Large intestine (tissue), 3 donors: ENCODE results near the gene RAB11A. TPM values are rescaled to one million over a fixed set of nuclear protein-coding genes. Genes with fewer than 3 reads are reported as not detected.

ENCODE experiments used
- DNase-seq, 2 donors: peaks; one replicate each; pipeline versions ENCODE4 v3.0.0 to v3.0.0-alpha.2; 2013
- H3K27ac ChIP-seq: one replicate; pipeline ENCODE4 v1.5.1; 2013; ENCODE audit warnings: low read length
- H3K27me3 ChIP-seq: 2 replicates; pipeline ENCODE4 v1.6.1; 2013; ENCODE audit warnings: low read length; ENCODE audit not compliant: control insufficient read depth, insufficient read depth
- H3K36me3 ChIP-seq: 2 replicates; pipeline ENCODE4 v1.6.1; 2013; ENCODE audit warnings: low read length; ENCODE audit not compliant: control insufficient read depth, insufficient read depth
- H3K4me1 ChIP-seq: one replicate; pipeline ENCODE4 v1.6.1; 2013; ENCODE audit warnings: low read length; ENCODE audit not compliant: control insufficient read depth, insufficient read depth
- H3K4me3 ChIP-seq: one replicate; pipeline ENCODE4 v1.5.1; 2013; ENCODE audit warnings: low read length
- H3K9me3 ChIP-seq: one replicate; pipeline ENCODE4 v1.6.1; 2013; ENCODE audit warnings: mild to moderate bottlenecking, low read depth, low read length, moderate library complexity; ENCODE audit not compliant: control insufficient read depth
- WGBS: methylation state at CpG from one replicate; pipeline ENCODE4 v1.1.5; 2013; ENCODE audit warnings: low lambda C conversion rate; ENCODE audit not compliant: insufficient coverage; 5-methylcytosine and 5-hydroxymethylcytosine counted together
- polyA plus RNA-seq: library from polyadenylated mRNA; unstranded; fragments of 120-200 nt; gene quantifications from one replicate; pipeline ENCODE4 v1.2.1, GENCODE V29; 2013

The RAB11A gene
- polyA plus RNA-seq, 1 donor: 256 TPM

DNA sequence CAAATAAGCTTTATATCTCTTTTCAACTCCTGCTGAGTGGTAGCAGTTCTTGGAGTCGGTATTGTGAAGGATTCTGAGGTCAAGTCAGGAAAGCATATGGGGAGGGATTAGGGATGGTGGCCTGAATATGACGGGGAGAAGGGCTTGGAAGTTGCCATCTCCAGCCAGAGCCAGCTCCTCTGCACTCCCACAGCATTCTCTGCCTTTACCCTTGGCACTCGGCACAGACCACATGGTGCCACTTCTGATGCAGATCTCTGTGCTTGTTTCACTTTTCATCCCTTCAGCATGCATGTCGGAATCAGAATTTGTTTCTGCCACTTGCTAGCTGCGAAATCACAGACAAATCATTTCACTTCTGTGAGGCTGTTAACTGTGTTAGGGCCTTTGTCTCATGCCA lies 52.5 kb downstream of the RAB11A start:
- no peaks in the 10 kb centered on the region for H3K4me1 ChIP-seq
- no peak for DNase-seq
- no CpG with 5 or more reads among the region's 5 CpGs for WGBS
- H3K27ac ChIP-seq: no peak overlapping the region
- H3K27me3 ChIP-seq: no peaks in the 10 kb centered on the region
- H3K4me3 ChIP-seq: no peak overlapping the region
- no peaks in the 10 kb centered on the region for H3K9me3 ChIP-seq
- no peaks in the 10 kb centered on the region for H3K36me3 ChIP-seq

DNA sequence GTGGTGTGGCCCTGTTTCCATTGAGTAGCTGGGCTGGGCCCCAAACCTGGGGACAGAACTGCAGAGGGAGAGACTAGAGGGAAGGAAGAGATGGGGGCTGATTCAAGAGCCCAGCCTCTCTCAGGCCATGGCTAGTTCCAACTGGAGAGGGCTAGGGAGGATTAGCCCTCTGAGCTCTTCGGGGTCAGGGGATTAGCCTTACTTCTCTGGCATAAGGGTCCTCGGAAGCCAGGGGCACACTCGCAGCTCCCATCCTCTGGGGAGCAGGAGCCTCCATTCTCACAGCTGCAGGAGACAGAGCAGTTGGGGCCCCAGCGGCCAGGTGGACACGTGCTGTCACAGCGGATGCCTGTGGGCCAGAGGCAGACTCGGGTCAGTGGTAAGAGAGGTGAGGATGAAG lies 53.3 kb downstream of the RAB11A start:
- Histone ChIP-seq H3K4me3 (no peak overlapping the region), H3K27me3 (no peaks in the 10 kb centered on the region), H3K4me1 (no peaks in the 10 kb centered on the region), H3K9me3 (no peaks in the 10 kb centered on the region), H3K27ac (no peak overlapping the region), H3K36me3 (no peaks in the 10 kb centered on the region)
- 80% methylated on average over 1 of the region's 7 CpGs for WGBS
- no peak for DNase-seq

DNA sequence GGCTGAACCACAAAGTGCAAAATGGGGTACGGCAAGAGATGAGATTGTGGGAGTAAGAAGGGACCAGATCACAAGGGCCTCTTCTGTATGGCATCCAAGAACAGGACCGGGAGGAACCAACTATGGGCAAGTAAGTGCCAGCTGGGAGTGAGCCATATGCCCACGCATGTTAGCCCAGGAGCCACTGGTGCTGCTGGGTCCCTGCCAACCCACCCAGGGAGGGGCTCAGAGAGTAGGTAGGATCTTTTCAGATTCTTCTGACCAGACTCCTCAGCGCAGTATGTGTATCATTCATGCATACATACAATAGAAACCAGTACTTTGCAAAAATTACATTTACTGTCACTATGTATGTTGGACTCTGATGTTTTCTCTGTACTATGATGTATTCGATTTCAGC lies 54.0 kb downstream of the RAB11A start:
- no peak for DNase-seq
- WGBS: 83% methylated on average over 1 of the region's 5 CpGs
- Histone ChIP-seq H3K27ac (no peak overlapping the region), H3K9me3 (no peaks in the 10 kb centered on the region), H3K36me3 (no peaks in the 10 kb centered on the region), H3K4me1 (no peaks in the 10 kb centered on the region), H3K4me3 (no peak overlapping the region), H3K27me3 (no peaks in the 10 kb centered on the region)

DNA sequence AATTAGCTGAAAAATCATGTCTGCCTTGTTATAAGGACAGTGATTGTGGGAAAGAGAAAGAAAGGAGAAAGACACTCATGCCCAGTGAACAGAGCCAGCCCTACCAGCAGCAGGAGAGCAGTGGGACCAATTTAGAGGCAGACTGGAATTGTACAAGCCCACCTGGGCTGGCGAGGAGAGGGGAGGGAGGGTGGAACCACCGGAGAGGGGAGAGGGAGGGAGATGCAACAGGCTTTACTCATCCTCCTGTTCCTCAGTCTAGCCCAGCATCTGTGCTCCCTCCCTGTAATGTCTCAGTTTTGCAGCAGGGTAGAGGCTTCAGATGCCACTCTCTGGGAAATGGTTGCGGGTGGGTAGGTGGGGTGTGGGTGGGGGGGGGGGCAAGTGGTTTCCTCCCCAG lies 54.7 kb downstream of the RAB11A start:
- no peak overlapping the region for H3K4me3 ChIP-seq
- no peak for DNase-seq
- WGBS: no CpG with 5 or more reads among the region's 3 CpGs
- H3K27ac ChIP-seq: no peak overlapping the region
- no peaks in the 10 kb centered on the region for H3K4me1 ChIP-seq
- no peaks in the 10 kb centered on the region for H3K27me3 ChIP-seq
- H3K9me3 ChIP-seq: no peaks in the 10 kb centered on the region
- H3K36me3 ChIP-seq: no peaks in the 10 kb centered on the region

DNA sequence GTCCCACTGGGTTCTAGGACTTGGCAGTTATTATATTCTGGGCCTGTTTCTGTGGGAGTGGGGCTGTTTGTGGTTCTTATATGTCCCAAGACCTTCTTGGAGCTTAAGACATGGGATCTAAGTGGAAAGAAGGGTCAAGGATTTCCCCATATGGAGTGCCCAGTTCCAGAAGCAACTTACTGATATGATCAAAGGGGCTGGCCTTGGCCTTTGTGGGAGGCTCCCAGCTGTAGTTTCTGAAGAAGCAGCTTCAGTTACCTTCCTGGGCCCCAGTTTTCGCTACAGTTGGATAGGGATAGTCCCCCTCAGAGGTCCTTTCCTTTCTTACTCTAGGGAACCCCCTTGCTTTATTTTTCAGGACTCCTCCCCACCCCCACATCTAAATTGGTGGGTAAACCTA lies 56.0 kb downstream of the RAB11A start:
- WGBS: no CpG with 5 or more reads among the region's 1 CpG
- Histone ChIP-seq H3K27me3 (no peaks in the 10 kb centered on the region), H3K9me3 (no peaks in the 10 kb centered on the region), H3K36me3 (no peaks in the 10 kb centered on the region), H3K4me1 (no peaks in the 10 kb centered on the region), H3K27ac (no peak overlapping the region), H3K4me3 (no peak overlapping the region)
- no peak for DNase-seq

DNA sequence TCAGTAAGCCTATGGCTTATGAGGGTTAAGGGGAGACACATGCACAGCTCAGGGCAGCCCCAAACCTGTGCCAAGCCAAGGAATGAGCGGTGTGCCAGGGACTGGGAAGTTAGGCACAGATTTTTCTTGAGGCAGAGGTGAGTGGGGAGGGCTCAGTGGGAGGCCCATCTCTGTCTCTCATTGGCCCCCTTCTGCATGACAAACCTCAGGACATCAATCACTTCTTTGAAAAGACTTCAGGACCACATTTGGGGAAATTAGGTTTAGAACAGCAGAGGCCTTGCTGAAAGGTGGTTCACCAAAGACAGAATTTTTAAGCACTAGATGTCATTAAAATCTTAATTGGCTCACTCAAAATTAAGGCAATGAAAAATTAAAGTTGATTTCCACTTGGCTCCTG lies 57.2 kb downstream of the RAB11A start:
- H3K27ac ChIP-seq: no peak overlapping the region
- no peaks in the 10 kb centered on the region for H3K36me3 ChIP-seq
- H3K9me3 ChIP-seq: no peaks in the 10 kb centered on the region
- no peaks in the 10 kb centered on the region for H3K27me3 ChIP-seq
- WGBS: no CpG with 5 or more reads among the region's 1 CpG
- no peaks in the 10 kb centered on the region for H3K4me1 ChIP-seq
- H3K4me3 ChIP-seq: no peak overlapping the region
- DNase-seq: no peak

DNA sequence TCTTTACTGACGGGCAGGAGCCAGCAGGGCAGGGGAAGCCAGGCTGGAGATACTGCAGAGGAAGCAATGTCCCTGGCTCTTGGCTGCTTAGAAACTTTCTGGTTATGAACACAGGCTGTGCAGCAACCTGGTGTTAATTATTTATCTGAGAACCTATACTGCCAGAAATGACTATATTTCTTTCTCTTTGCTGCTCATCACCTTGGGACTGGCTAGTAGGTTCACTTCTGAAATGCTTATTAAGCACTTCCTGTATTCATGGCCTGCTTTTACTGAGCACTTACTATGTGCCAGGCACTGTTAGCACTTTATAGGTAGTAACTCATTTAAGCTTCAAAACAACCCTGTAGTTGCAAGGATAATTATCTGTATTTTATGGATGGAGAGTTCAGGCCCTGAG lies 57.6 kb downstream of the RAB11A start:
- Histone ChIP-seq H3K27ac (no peak overlapping the region), H3K27me3 (no peaks in the 10 kb centered on the region), H3K4me1 (no peaks in the 10 kb centered on the region), H3K9me3 (no peaks in the 10 kb centered on the region), H3K36me3 (no peaks in the 10 kb centered on the region), H3K4me3 (no peak overlapping the region)
- WGBS: no CpG with 5 or more reads among the region's 1 CpG
- DNase-seq: no peak

DNA sequence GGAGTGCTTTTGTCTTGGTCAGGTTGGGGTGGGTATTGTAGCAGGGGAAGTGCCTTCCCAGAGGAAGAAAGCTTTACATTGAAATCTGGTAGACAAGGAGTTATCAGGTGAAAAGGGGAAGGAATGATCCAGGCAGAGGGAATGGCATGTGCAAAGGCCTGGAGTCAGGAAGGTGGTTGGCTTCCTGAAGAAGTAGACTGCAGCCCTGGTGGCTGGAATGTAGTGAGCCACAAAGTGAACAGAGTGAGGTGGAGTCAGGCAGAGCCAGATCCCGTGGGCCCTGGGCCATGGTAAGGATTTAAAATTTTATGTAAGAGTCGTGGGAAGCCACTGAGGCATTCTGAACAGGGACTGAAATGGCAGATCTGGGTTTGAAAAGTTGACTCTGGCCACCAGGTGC lies 58.3 kb downstream of the RAB11A start:
- H3K27ac ChIP-seq: no peak overlapping the region
- no peak overlapping the region for H3K4me3 ChIP-seq
- H3K36me3 ChIP-seq: no peaks in the 10 kb centered on the region
- no peaks in the 10 kb centered on the region for H3K27me3 ChIP-seq
- no peak for DNase-seq
- no peaks in the 10 kb centered on the region for H3K9me3 ChIP-seq
- no peaks in the 10 kb centered on the region for H3K4me1 ChIP-seq
- WGBS: no CpG with 5 or more reads among the region's 2 CpGs

DNA sequence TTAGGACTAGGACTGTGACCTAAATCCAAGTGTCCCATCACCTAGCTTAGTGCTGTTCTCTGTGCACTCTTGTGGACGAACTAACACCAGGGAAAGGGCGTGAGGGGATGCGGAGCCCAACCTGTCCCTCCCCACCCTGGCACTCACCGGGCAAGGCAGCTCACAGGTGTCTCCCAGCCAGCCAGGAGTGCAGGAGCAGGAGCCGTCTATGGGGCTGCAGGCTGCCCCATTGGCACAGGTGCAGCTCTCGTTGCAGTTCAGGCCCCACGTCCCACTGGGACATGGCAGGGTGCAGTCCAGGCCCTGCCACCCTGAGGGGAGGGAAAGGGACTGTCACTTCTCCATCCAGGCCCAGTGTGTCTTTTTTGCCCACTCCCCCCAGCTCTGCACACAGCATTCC lies 60.3 kb downstream of the RAB11A start:
- Histone ChIP-seq H3K27me3 (no peaks in the 10 kb centered on the region), H3K9me3 (no peaks in the 10 kb centered on the region), H3K4me1 (no peaks in the 10 kb centered on the region), H3K36me3 (no peaks in the 10 kb centered on the region), H3K4me3 (no peak overlapping the region), H3K27ac (no peak overlapping the region)
- DNase-seq: no peak
- WGBS: no CpG with 5 or more reads among the region's 7 CpGs

DNA sequence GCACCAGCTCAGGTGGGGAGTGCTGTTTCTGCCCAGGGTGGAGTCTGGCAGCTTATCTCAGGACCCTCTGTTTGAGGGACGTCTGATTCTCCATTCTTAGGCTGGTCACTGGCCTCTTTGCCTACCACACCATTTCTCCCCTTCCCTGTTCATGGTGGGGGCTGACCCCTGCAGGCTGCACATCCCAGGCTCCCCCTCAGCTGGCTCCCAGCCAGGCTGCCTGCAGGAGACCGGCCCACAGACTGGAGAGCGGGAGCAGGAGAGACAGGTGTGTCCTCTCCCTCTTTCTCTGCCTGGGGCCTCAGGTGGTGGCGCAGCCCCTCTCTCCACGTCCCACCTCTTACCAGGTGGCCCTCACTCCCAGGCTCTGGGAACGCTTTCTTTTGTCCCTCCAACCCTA lies 60.8 kb downstream of the RAB11A start:
- Histone ChIP-seq H3K4me3 (no peak overlapping the region), H3K4me1 (no peaks in the 10 kb centered on the region), H3K27ac (no peak overlapping the region), H3K27me3 (no peaks in the 10 kb centered on the region), H3K36me3 (no peaks in the 10 kb centered on the region), H3K9me3 (no peaks in the 10 kb centered on the region)
- no CpG with 5 or more reads among the region's 6 CpGs for WGBS
- DNase-seq: no peak

DNA sequence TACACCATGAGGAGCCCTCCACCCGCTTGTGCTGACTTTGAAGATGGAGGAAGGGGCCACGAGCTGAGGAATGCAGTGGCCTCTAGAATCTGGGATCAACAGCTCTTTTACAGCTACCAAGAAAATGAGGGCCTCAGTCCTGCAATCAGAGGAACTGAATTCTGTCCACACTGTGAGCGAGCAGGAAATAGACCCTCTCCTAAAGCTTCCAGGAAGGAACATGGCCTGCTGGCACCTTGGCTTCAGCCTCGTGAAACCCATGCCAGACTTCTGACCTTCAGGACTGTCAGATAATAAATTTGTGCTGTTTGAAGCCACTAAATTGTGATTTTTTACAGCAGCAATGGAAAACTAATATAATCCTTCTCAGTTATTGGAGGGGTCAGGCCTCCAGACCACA lies 61.9 kb downstream of the RAB11A start:
- H3K27ac ChIP-seq: no peak overlapping the region
- no CpG with 5 or more reads among the region's 4 CpGs for WGBS
- no peaks in the 10 kb centered on the region for H3K9me3 ChIP-seq

More for the DNA sequence above, 61.9 kb downstream of the RAB11A start:
- DNase-seq: no peak
- H3K36me3 ChIP-seq: no peaks in the 10 kb centered on the region
- H3K4me1 ChIP-seq: no peaks in the 10 kb centered on the region
- no peak overlapping the region for H3K4me3 ChIP-seq
- H3K27me3 ChIP-seq: no peaks in the 10 kb centered on the region
